HG02763 (cell line): ENCODE data around the gene EEF2K.
"Not testable (repeated sequence)": the region's sequence is repeated elsewhere in the genome, so short reads cannot be mapped to it uniquely, and the experiment has no call there.

Source experiments
- ATAC-seq: cut with Tn5 transposase; IDR thresholded peaks from one replicate; pipeline ENCODE4 v1.9.1; 2021; ENCODE audit warnings: mild to moderate bottlenecking, moderate library complexity; ENCODE audit not compliant: unreplicated experiment

Gene EEF2K

GRCh38 chr16:22291860-22292318 is 85.8 kb downstream of the EEF2K start:
- no peak for ATAC-seq

GRCh38 chr16:22292320-22292719 is 86.2 kb downstream of the EEF2K start:
- ATAC-seq: no peak

- no peak for ATAC-seq
These were observed 87.3 kb downstream of the EEF2K start for GRCh38 chr16:22293137-22294106.

GRCh38 chr16:22296225-22297113 is 90.4 kb downstream of the EEF2K start:
- ATAC-seq: no peak

GRCh38 chr16:22297114-22297870 is 91.2 kb downstream of the EEF2K start, which contains the start of gene POLR3E:
POLR3E (plus strand) TSS chr16:22297409; CDS start chr16:22302969, 5,560 bp downstream.
- ATAC-seq: peak; percentile 84

GRCh38 chr16:22297871-22298733 is 92.0 kb downstream of the EEF2K start:
- peak; percentile 25 for ATAC-seq

- ATAC-seq: no peak
These were observed 93.0 kb downstream of the EEF2K start for GRCh38 chr16:22299036-22299435.

- no peak for ATAC-seq
These were observed 94.5 kb downstream of the EEF2K start for GRCh38 chr16:22300427-22301071.

GRCh38 chr16:22301423-22301822 is 95.3 kb downstream of the EEF2K start:
- not testable (repeated sequence) for ATAC-seq

- no peak for ATAC-seq
These were observed 96.8 kb downstream of the EEF2K start for GRCh38 chr16:22302776-22303363.

- ATAC-seq: no peak
These were observed 98.3 kb downstream of the EEF2K start for GRCh38 chr16:22304411-22304810.

GRCh38 chr16:22306788-22307187 is 100.7 kb downstream of the EEF2K start:
- no peak for ATAC-seq

GRCh38 chr16:22307838-22308237 is 101.8 kb downstream of the EEF2K start:
- ATAC-seq: no peak

GRCh38 chr16:22308824-22309520 is 102.9 kb downstream of the EEF2K start:
- ATAC-seq: no peak

- no peak for ATAC-seq
These were observed 105.4 kb downstream of the EEF2K start for GRCh38 chr16:22311520-22311919.

- ATAC-seq: no peak
These were observed 107.1 kb downstream of the EEF2K start for GRCh38 chr16:22312897-22313781.

- no peak for ATAC-seq
These were observed 107.9 kb downstream of the EEF2K start for GRCh38 chr16:22313876-22314470.
